GDM1 (cell line): Measurements from ENCODE around the gene SAMD10.
"Not testable (repeated sequence)": the region's sequence is repeated elsewhere in the genome, so short reads cannot be mapped to it uniquely, and the experiment has no call there.

Source experiments
- DNase-seq: peaks from one replicate; lab custom pipeline; 2025; lab: John Stamatoyannopoulos, UW

SAMD10 gene

DNA sequence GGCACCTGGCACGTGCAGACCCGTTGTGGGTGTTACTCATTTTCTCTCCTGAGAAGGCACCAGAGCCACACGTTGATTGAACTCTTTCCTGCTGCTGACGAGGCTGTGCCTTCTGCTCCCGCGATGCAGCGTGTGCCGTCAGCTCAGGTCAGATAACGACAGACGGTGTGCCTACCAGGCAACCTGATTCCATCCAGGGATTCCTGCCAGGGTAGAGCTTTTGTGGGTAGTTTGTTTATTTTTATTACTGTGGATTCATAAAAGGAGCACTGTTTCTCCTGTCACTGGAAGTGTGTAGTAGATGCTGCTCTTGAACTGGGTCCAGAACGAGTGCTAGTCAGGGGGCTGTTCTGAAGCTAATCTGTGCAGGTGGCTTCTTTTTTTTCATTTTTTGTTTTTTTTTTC, 22.2 kb upstream of the SAMD10 start:
- DNase-seq, result no peak

- DNase-seq, result no peak
Measured at GRCh38 chr20:64000906-64001305, 21.5 kb upstream of the SAMD10 start.

- no peak for DNase-seq
Measured at GRCh38 chr20:63982937-63983336, 3.5 kb upstream of the SAMD10 start.

DNA sequence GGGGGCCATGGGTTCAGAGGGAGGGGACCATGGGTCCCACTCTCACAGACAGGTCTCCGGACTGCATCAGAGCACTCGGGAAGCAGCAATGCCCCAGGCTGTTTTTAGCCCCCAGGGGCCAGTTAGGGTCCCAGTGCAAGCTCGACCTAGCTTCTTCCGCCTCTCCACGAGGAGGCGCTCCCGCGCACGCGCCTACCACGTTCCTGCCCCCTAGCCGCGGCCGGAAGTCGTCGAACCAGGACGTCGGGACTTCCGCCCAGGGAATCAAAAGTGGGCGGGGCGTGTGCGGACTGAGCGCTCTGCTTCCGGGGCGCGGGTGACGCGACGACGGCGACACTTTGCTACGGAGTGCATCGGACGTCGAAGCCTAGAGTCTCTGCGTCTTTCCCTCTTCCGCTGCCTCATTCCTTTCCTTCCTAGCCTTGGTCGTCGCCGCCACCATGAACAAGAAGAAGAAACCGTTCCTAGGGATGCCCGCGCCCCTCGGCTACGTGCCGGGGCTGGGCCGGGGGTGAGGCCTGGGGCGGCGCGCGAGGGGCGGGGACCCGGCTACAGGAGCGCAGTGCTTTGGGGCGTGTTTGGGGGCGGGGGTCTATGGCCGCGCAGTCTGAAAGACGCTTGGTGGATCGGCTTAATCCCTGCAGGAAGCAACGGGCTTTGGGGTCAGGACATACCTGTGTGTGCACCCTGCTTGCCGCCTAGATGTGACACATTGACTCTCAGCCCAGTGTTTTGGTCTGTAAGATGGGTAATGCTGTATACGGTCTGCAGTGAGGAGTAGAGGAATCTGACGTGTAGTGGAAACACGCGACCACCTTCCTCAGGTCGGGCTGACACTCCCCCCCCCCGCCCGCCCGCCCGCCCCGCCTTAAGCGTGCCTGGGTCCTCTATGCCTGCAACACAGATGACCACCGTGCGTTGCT, 1.6 kb upstream of the SAMD10 start, which contains the start of gene PRPF6:
PRPF6 (plus strand) TSS at position 327 of the 923 bp plus-strand sequence; CDS start at position 441, 114 bp downstream.
- peak; percentile 95 for DNase-seq

DNA sequence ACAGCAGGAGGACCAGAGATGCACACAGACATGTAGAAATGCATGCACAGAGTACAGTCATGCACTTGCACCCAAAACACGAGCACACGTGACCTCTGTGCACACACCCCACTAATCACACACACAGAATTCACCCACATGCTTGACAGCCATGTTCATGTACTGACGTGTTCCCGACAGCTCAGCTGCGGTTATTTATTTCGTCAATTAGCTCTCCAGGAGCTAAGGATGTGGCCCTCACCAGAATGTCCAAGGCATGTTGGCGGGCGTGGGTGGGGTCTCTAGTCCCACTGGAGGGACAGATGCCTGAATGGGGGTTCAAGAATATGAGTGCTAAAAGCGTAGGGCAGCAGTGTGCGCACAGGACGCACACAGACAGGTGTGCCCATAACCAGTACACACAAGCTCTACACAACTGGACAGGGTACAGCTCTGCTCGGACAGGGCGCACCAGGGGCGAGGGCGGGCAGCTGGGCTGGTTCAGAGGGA, 919 bp upstream of the SAMD10 start:
- DNase-seq, result no peak

- no peak for DNase-seq
Measured at GRCh38 chr20:63979229-63979556, 249 bp downstream of the SAMD10 start.

- DNase-seq, result peak; percentile 57
Measured at GRCh38 chr20:63978319-63979228, 868 bp downstream of the SAMD10 start.

DNA sequence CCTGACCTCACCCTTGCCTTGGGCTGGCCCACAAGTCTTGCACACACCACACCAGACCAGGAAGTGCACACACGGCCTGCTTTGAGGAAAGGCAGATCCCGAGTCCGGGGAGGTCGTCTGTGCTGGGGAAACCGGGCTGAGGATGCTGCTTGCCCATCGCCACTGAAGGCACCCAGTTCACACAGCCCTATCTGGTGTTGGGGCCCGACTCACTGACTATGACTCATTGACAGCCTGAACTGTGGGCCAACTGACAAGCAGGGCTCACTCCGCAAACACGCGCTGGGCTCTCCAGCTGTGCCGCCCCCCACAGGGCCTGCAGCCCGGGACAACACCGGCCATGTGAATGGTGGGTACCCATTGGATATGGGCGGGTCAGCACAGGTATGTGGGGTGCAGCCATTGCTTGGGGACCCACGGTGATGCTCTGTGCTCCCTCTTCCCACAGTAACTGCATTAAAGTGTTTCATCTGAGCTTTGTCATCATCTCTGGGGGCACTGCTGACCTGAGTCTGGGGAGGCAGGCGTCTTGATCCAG, 1.6 kb downstream of the SAMD10 start:
- DNase-seq, result no peak

GRCh38 chr20:63976980-63977738, 2.3 kb downstream of the SAMD10 start:
- no peak for DNase-seq

- DNase-seq, result not testable (repeated sequence)
Measured at GRCh38 chr20:63976511-63976910, 2.9 kb downstream of the SAMD10 start.

- DNase-seq, result no peak
Measured at GRCh38 chr20:63974402-63975200, 4.8 kb downstream of the SAMD10 start.

GRCh38 chr20:63973636-63974401, 5.6 kb downstream of the SAMD10 start:
- DNase-seq, result peak; percentile 72

- no peak for DNase-seq
Measured at GRCh38 chr20:63973160-63973479, 6.3 kb downstream of the SAMD10 start.

GRCh38 chr20:63972312-63973159, 6.9 kb downstream of the SAMD10 start:
- no peak for DNase-seq

DNA sequence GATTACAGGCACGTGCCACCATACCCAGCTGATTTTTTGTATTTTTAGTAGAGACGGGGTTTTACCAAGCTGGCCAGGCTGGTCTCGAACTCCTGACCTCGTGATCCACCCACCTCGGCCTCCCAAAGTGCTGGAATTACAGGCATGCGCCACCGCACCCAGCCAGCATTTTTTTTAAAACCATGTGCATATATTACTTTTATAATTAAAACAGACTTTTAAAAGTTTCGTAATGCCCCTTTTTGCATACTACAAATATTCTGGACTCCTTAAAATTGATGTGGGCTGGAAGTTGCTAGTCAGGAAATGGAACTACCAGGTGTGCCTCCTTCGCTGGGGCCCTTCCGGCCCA, 7.5 kb downstream of the SAMD10 start:
- DNase-seq, result not testable (repeated sequence)

GRCh38 chr20:63970714-63971431, 8.6 kb downstream of the SAMD10 start:
- DNase-seq, result no peak

DNA sequence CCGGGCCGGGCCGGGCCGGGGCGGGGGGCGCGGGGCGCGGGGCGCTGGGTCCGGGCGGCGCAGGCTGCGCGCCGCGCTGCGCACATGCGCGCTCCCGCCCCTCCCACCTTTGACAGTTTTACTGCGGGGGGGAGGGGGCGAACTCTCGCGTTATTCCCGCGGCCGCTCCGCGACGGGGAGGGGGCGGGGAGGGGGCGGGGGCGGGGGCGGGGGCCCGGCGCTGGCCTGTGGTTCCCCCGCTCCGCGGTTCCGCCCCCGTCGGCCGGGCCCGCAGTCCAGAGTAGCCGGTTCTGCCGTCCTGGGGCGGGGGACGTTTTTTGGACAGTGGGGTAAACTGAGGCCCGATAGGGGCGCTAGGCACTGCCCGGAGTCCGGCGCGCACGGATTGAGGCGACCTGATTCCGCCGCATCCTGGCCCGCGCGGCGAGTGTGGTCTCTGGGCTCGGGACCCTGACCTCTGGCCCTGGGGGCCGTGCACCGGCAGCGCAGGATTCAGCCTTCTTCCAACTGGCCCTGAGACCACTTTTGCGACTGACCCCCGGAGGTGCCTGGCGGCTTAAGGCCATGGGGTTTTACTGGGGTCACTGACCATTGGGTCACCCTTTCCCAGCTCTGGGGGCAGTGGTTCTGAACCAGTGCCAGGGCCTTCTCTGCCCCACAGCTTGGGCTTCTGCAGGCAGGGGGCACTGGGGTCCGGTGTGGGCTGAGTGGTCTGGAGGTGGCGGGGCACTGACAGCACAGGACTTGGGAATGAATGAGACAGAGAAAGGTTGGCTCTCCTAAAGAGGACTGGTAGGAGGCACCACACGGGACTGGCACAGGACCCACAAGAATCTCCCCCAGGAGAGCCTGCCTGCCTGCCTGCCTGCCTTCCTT, 9.4 kb downstream of the SAMD10 start, which contains the start of gene ZNF512B:
ZNF512B (minus strand) TSS at position 93 of the 876 bp plus-strand sequence. CDS start 1,980 bp downstream, outside the sequence.
- DNase-seq, result peak; percentile 48
